Stimulated activated naive CD4-positive, alpha-beta T cell treated with Interleukin-2 at 50 U/mL for 16 hours (primary cell): ENCODE results near the gene CALML5.

Experiments
- DNase-seq: peaks from one replicate; lab custom pipeline; 2025; lab: John Stamatoyannopoulos, UW

Gene CALML5

DNA sequence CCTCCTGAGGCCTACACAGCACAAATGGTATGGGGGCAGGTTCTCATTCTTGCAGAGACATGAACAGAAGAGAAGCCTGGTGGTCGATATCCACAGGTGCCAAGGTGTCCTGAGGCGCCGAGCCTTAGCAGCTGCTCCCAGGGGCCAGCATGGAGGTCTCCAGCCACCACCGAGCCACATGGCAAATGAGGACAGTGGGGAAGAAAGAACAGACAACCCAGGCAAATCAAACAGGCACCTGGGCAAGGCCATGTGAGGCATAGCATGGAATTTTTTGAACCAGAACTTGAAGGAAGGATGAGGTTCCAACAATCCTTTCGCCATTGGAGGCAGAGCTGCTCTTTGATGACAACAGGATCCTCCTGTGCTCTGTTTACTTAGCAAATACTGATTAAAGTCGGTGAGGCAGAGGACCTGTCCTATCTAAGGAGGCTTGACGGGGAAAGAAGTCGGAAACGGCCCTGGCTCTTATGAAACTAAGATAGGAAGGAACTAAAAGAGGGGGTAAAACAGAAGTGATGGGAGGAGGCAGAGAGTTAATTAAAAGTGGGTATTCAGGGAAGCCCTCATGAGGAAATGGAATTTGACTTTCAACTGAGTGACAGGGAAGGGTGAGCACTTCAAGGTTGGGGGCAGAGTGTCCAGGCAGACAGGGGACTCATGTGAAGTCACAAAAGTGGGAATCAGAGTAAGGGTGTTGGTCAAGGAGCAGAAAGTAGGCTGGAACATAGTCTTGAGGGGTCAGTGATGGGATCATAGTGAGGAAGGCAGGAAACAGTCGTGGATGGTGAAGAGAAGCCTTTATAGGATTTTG, 16.8 kb upstream of the CALML5 start:
- DNase-seq, result no peak

DNA sequence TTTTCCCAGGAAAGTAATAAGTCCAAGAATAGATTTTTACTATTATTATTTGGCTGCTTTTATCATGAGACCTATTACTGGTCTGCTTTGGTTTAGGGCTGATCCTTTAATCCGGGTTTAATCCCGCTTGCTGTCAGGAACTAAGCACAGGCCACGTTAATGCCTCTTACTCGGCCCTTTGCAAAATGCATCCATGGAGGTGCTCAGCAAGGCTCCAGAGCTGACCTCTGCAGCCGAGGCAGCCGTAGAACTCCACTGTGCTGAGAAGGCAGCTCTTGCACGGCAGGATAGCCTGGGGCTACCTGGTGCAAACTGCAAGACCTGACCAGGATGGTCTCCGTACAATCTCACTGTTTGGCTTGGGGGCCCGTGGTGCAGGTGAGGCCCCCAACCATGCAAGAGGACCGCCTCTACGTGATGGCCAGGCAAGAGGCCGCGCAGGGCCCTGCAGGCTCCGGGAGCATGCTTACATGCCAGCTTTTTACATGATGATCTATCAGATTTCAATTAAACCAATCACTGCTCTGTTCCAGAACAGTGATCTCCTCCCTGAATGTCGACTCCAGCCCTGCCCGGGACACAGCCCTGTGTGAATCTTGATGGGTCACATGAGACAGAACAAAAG, 15.0 kb upstream of the CALML5 start:
- DNase-seq, result no peak

DNA sequence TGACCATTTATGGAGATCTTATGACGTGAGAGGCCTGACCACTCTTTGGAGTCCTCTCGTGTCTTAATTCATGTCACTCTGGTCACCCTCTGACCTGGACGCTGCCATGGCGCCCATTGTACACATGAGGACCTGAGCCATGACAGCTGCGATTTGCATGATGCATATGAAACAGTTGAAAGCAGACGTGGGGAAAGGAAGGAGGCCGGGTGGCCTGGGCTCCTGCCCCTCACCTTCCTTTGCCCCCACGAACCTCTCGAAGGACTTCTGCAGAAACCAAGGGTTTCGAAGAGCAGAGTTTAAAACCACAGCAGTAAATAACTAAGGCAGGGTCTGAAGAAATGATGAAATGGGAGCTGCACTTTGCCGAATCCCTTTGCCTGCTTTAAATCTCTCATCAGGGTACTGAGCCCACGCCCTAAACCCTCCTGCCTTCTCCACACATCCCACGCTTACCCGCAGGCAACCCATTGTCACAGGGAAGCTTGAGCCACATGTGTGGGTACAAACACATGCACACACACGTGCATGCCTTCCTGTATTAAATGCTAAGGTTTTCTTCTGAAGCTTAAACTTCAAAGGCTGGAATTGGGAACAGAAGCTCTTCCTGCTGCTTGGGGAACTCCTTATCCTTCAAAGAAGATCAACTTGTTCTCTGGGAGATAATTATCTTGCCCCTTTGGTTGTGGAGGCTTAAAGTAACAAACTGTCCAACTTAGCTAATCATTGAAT, 13.7 kb upstream of the CALML5 start:
- DNase-seq, result peak; percentile 3

DNA sequence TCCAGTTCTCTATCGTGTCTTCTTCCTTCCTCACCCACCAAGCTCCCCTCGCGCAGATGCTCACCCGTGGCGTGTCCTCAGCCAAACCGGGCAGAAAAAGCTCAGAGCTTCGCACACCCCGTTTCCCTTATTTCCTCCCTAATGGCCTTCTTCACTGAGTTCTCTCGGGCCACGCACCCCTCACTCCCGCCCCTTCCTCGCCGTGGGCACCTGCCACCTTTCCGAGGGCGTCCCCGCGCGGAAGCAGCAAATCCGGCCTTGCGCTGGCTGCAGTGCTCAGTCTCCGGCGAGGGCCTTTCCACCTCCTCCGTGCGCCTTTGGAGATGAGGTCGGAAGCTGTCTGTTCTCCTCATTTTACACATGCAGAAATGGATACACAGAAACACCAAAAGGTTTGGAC, 13.0 kb upstream of the CALML5 start:
- DNase-seq, result no peak

DNA sequence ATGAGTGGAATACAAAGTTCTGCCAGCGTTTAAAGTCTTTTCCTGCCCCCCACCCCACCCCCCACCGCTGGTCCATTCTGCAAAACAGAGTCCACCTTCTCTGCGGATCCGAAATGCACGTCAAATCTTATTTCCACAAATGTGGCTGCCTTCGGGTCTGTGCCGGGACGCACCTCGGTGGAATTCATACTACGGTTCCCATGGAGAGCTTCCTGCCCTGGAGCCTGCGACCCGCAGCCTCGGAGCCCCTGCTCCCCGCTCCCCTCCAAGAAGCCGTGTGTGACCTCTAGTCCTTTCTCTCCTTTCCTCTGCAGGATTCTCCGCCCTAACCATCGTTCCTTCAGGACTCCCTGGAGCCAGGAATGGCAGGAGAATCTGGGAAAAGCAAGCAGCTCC, 12.5 kb upstream of the CALML5 start:
- DNase-seq, result no peak

DNA sequence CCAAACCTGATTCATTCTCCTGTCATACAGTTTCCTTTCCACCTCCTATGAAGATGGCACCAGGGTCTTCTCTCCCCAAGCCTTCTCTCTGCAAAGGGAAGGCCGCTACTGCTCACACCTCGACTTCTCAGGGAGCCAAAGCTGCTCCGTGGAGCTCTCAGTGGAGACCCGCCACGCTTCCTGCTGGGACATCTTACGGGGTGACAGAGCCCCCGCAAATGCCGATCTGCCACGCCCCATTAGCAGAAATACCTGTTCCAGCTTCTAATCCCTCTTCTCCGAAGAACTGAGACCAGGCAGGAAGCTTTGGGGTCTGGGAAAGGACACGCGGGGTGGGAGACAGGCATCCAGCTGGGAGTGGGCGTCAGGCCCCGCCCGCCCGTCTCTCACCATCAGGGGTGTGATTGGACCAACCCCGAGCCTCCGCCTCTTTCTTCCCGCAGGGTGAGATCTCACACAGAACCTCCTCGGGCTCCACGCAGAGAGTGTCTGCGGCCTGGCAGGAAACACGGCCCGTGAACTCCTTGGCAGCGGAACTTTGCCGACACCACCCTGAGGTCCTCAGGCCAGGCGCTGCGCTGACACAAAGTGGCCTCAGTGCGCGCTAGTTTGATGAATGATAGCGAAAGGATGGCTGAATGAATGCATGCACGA, 12.0 kb upstream of the CALML5 start:
- DNase-seq, result no peak

DNA sequence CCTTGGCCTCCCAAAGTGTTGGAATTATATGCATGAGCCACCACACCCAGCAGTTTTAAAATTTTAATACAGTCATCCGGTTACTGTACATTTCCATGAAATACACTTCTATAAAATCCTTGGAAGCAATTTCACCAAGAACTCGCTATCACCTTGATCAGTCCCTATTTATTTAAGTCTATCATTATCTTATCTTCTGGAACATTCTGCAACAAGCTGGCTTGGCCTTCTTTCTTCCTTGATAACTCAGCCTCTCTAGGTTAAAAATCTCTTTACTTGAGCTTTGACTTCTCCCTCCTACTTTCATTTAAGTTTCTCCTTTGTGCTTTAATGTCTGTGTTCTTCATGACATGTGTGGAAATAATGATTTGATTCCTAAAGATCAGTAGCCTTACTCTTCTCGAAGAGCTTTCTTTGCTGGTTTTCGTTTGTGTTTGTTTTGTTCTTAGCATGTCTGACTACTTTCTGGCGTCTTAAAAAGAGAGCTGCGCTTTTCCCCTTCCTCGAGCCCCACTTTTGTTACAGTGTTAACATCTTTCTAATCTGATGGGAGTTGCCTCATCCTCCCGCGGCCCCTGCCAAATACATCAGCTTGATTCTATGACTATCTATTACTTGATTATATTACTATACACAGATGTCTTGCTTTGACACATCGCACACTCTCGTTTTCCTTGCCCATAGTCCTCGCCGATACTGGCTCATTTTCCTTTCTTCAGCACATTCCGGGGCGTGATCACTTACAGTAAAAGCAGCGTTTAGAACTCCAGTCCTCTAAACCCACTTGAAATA, 11.1 kb upstream of the CALML5 start:
- DNase-seq, result no peak

DNA sequence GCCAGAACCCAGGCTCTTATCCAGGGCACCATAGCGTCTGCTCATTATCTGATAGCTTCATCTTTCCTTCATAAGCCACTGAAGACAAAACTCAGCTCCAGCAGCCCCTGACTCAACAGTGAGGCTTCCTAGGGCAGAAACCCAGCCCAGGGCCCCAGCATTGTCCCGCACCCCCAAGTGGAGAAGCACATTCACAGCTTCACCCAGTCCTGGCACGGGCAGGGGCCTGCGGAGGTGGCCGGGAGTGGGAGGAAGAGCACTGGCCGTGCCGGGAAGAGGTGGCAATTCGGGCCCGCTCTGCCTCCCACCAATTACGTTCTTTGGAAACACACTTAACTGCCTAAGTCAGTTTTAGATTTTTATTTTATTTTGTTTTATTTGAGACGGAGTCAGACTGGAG, 10.3 kb upstream of the CALML5 start:
- DNase-seq, result no peak

DNA sequence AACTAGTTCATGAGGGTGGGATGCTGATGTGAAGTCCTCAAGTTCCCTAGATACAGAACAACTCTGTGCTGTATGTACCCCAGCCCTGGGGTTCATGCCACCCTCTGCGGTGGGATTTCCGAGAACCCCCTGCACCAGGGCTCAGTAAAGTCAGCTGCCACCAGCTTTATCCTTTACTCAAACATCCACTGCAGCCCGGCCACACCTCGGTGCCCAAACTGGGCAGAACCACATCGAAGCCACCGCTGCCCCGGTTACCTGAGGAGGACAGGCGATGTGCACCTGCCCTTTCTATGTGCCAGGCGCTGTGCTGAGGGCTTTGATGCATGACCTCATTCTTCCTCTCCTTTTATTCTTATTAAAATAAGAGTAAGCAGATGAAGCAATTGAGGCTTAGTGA, 9.9 kb upstream of the CALML5 start:
- DNase-seq, result no peak

DNA sequence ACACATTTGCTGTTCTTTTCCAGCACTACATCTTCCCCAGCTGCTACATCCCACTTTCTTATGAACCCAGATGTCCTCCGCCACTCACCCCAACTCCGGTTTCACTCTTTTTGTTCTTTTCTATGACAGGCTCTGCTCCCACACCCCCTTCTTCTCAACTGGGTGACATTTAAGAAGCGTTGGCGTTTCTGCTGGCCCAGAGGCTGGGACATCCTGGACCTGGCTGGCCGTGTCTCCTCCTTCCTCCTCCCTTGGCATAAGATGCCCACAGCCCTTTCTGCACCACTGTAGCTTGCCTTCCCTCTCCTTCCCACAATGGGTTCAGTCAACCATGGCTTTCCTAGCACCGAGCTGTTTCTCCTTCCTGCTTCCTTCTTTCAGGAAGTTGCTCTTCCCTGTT, 9.4 kb upstream of the CALML5 start:
- no peak for DNase-seq

DNA sequence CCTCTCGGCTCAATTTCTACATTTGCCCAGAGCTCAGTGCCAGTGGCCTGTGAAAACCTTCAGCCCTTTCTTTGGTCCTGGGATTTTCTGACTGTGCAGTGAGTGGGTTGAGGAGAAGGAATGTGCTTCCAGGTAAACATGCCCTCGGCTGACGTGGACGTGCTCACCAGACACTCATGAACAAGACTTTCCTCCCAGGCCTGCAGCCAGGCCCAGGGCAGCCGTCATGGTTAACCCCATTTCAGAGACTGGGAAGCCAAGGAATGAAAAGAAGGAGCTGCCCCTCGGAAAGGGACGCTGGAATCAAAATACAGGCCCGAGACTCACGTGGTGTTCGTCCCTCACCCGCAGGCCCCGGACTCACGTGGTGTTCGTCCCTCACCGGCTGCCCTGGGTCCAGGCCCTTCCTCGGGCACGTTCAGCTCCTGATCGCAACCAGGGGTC, 8.8 kb upstream of the CALML5 start:
- no peak for DNase-seq

DNA sequence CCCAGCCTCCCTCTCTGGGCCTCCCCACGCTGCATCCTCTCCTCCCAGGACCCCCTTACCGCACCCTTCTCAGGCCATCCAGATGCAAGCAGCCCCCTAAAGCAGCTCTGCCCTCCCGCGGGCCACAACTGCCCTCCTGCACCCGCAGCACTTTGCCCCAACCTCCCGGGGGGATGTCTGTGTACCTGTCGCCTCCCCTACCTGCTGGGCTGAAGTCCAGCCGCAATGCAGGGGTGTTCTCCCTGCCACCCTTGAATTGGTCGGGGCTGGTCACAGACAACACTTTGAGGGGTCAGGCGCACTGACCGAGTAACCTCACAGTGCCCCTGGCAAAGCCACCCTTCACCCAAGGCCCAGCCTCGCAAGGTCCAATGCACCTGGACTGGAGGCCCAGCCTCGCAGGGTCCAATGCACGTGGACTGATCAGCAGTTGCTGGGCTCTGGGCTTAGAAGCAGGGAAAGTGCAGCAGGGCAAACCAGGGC, 8.3 kb upstream of the CALML5 start:
- DNase-seq, result no peak

DNA sequence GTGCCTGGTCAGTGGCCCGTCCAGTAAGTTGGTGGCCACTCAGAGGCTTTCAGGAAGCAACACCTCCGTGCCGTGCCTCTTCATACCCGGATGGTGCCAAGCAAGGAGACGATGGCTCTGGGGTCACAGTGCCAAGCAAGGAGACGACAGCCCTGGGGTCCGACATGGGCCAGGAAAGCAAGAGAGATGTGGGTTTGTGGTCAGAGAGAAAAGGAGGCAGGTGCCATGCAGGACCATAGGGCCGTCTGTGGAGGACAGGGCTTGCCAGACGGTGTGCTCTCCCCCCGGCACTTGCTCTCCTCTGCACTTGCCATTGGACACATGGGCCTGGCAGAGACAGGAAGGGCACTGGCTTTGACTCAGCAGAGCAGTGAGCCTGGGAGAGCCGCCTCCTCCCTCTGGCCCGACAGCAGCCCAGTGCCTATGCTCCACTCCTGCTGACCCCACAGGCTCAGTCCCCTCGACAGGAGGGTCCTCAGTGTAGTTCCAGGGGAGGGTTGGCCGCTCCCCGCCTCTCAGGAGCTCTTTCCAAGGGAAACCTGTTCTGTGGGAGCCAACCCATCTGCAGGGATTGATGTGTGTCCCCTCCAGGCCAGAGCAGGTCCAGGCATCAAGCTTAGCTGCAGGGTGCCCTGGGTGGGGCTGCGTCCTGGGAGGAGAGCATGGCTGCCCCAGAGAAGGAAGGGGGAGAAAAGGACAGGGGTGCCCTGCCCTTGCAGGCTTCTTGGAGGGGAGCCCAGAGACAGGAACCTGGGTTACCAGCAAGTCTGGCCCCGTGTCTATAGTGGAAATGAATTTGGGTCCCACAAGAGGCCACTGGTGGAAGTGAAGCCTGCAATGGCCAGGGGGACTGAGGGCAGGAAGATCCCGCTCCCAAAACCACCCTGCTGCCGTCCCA, 7.6 kb upstream of the CALML5 start:
- DNase-seq, result no peak

DNA sequence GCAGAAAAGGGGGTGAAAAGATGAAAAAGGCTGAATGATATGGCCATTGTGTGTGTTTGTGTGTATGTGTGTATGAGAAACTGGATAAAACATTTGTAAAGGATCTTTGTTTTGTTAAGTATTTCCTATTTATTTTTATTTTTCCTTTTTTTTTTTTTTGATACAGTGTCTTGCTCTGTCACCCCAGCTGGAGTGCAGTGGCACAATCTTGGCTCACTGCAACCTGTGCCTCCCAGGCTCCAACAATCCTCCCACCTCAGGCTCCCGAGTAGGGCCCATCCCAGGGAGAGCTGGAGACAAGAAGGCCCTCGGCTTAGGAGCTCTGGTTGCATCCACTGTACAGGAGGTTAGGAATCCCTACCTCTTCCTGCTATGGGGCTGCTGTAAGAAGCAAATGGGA, 6.9 kb upstream of the CALML5 start:
- DNase-seq, result no peak

DNA sequence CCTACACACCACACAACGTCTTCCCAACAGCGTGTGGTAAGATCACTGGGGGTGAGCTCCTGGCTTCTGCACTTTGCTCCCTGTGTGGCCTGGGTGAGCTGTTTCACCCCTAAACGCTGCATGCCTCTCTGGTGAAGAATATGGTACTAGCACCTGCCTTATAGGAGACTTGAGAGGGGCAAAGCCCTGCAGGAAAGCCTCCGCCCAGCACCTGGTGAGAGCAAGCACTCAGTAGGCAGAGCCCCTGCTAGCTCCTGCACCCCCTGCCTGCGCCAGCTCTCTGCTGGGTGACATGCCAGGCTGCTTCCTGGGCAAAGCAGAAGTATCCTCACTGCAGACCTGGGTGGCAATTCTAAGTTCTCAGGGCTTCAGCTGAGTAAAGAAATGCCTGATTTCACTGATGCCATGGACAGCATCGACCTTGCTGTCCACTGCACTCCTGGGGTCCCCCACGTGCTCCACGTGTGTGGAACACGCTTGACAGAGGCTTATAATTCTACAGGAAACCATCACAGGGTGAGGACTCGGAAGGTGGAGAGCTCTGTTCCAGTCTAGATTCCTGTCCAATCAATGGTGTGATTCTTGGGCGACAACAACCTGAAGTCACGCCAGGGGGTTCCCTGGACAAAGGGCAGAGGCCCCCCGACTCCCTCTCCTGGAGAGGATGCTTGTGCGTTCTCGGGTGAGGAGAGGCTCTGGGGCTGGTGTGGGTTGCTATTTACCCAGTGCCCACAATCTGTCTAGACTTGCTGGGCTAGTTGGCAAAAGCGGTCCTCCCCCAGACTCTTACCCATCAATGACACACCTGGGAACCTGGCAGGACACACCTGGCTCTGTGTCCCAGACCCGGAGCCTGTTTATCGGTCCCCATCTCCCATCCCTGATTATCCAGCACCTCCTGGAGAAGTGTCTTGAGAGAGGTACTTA, 5.0 kb upstream of the CALML5 start:
- DNase-seq, result no peak

DNA sequence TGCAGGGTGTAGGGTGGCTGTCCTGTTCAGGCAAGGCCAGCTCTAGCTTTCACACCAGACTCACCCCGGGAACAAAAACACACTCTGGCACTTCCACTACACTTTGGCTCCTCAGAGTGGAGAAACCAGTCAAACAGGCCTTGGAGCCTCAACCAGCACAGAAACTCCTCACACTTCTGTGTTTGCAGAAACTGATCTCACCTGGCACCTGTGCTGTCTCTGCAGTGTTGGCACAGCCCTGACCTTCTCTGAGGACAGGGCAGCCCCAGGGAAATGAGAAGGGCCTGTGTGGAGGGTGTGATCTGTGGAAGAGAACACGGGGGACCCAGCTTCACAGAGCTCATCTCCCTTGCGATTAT, 4.1 kb upstream of the CALML5 start:
- no peak for DNase-seq

DNA sequence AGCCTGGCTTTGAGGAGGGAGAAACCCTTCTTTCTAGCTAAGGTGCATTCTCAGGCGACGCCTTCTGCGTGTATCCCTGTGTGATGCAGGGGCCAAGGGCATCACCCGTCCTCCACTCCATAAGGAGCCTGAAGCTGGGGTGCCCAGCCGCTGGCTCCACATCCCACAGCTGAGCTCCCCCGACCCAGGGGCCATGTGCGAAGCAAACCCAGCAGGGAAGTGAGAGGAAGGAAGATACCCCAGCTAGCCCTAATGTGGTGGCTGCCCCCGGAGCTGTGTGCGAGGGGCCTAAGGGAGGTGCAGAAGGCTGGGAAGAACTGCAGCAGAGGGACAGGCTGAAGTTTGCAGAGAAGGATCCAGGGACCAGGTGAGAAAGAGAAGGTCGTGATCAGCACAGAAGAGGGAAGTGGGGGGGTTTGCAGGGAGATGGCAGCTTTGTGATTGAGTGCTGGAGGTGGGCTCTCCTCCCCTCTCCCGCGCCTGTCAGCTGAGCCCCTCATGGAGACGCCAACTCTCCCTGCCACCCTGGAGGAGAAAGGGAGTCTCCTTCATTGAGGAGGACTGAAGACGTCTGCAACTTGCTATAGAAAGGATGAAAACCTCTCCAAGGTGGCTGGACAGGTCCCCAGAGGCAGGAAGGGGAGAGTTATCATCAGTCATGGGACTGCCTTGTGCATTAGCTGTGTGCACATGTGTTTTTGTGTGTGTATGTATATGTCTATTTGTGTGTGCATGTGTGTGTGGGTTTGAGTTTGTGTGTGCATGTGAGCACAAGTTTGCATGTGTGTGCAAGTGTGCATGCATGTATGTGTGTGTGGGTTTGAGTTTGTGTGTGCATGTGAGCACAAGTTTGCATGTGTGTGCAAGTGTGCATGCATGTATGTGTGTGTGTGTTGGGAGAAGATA, 3.5 kb upstream of the CALML5 start:
- no peak for DNase-seq

DNA sequence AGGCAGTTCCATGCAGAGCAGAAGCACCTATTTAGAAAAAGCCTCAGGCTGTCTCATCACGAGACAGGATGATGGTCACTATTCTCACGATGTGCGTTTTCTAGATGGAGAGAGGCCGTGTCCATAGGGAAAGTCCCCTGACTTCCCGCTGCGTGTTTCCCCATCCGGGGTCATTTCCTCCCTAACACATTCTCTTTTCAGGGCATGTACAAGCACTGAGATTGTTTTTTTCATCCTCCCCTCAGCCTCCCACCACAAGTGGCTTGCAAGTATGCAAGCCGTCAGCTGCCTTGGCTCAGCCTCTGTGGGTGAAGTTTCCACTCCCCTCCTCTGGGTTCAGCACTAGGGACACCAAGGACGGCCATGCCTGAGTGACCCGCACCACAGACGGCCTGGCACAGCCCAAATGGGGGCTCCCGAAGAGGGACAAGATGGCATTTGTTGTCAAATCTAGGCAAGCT, 2.7 kb upstream of the CALML5 start:
- no peak for DNase-seq
